CD14-positive monocyte (primary cell): Measurements from ENCODE around the gene OLIG2. TPM values are rescaled to one million over a fixed set of nuclear protein-coding genes. Genes with fewer than 3 reads are reported as not detected.

Source experiments
- DNase-seq, 3 donors: peaks; one replicate each; pipeline ENCODE4 v3.0.0-alpha.2; 2011 to 2022
- H2AFZ ChIP-seq: 2 replicates; pipeline ENCODE4 v1.6.0; 2012; ENCODE audit warnings: mild to moderate bottlenecking, low read depth, low read length, inconsistent platforms; ENCODE audit not compliant: insufficient read depth, poor library complexity, severe bottlenecking
- H3K27ac ChIP-seq, 2 donors: 1 replicate in 1 of 2; 2 replicates in 1 of 2; pipeline ENCODE4 v1.5.1; 2012 to 2013; ENCODE audit warnings: low read length in 2 of 2, control low read depth in 1 of 2, inconsistent platforms in 1 of 2, low read depth in 1 of 2, mild to moderate bottlenecking in 1 of 2
- H3K27me3 ChIP-seq, 2 donors: one replicate each; pipeline versions ENCODE4 v1.6.0 to v1.6.1; 2011 to 2013; ENCODE audit warnings: low read length in 2 of 2; ENCODE audit not compliant: control insufficient read depth in 2 of 2, insufficient read depth in 2 of 2
- H3K36me3 ChIP-seq, 2 donors: replicated peaks in 1 of 2; 1 replicate in 1 of 2; 2 replicates in 1 of 2; pipeline versions ENCODE4 v1.5.1 to v1.6.1; 2012 to 2013; ENCODE audit warnings: low read length in 2 of 2, control low read depth in 1 of 2, inconsistent platforms in 1 of 2, mild to moderate bottlenecking in 1 of 2; ENCODE audit not compliant: insufficient read depth in 2 of 2, control insufficient read depth in 1 of 2
- H3K4me1 ChIP-seq, 2 donors: 1 replicate in 1 of 2; 2 replicates in 1 of 2; pipeline versions ENCODE4 v1.5.1 to v1.6.1; 2012 to 2013; ENCODE audit warnings: low read length in 2 of 2, control low read depth in 1 of 2, inconsistent platforms in 1 of 2, mild to moderate bottlenecking in 1 of 2, moderate library complexity in 1 of 2; ENCODE audit not compliant: insufficient read depth in 2 of 2, control insufficient read depth in 1 of 2
- H3K4me2 ChIP-seq: replicated peaks from 2 replicates; pipeline ENCODE3; 2012; ENCODE audit warnings: low read length, moderate library complexity, mild to moderate bottlenecking; ENCODE audit not compliant: poor library complexity, severe bottlenecking; ENCODE audit errors: extremely low read depth
- H3K4me3 ChIP-seq, 3 experiments: fragments of 200-600 bp in 1 of 3; sonication (generic) in 1 of 3; replicated peaks in 1 of 3; 1 replicate in 2 of 3; 2 replicates in 1 of 3; pipeline ENCODE4 v1.5.1; 2011 to 2013; ENCODE audit warnings: low read length in 3 of 3, mild to moderate bottlenecking in 3 of 3, control low read depth in 2 of 3, low read depth in 2 of 3, inconsistent platforms in 1 of 3, moderate library complexity in 1 of 3
- H3K79me2 ChIP-seq: 2 replicates; pipeline ENCODE4 v1.6.0; 2012; ENCODE audit warnings: mild to moderate bottlenecking, control low read depth, inconsistent platforms, low read length, moderate library complexity; ENCODE audit not compliant: insufficient read depth
- H3K9ac ChIP-seq: 2 replicates; pipeline ENCODE4 v1.6.0; 2017; ENCODE audit warnings: low read length, mild to moderate bottlenecking; ENCODE audit not compliant: insufficient read depth, poor library complexity, severe bottlenecking
- H3K9me3 ChIP-seq, 2 donors: replicated peaks in 1 of 2; 1 replicate in 1 of 2; 2 replicates in 1 of 2; pipeline versions ENCODE4 v1.5.1 to v1.6.1; 2012 to 2013; ENCODE audit warnings: low read length in 2 of 2, control low read depth in 1 of 2; ENCODE audit not compliant: control insufficient read depth in 1 of 2, insufficient read depth in 1 of 2
- H4K20me1 ChIP-seq: 2 replicates; pipeline ENCODE4 v1.6.0; 2012; ENCODE audit warnings: mild to moderate bottlenecking, low read length, control low read depth, moderate library complexity; ENCODE audit not compliant: insufficient read depth
- H3K27ac Mint-ChIP-seq, 7 donors: one replicate each; pipeline ENCODE4 v1.8.0; 2020; ENCODE audit warnings: mild to moderate bottlenecking in 7 of 7, mixed read lengths in 7 of 7, moderate library complexity in 6 of 7, inconsistent platforms in 2 of 7
- H3K27me3 Mint-ChIP-seq, 3 donors: one replicate each; pipeline ENCODE4 v1.8.0; 2021 to 2022; ENCODE audit warnings: low read depth in 3 of 3, mild to moderate bottlenecking in 3 of 3, mixed read lengths in 3 of 3, moderate library complexity in 3 of 3, inconsistent platforms in 1 of 3
- H3K36me3 Mint-ChIP-seq, 2 donors: one replicate each; pipeline ENCODE4 v1.8.0; 2020; ENCODE audit warnings: mixed read lengths in 2 of 2, inconsistent platforms in 1 of 2, mild to moderate bottlenecking in 1 of 2
- H3K4me1 Mint-ChIP-seq: one replicate; pipeline ENCODE4 v1.8.0; 2020; ENCODE audit warnings: mild to moderate bottlenecking, mixed read lengths
- H3K4me3 Mint-ChIP-seq, 2 donors: one replicate each; pipeline ENCODE4 v1.8.0; 2020; ENCODE audit warnings: mild to moderate bottlenecking in 2 of 2, mixed read lengths in 2 of 2, moderate library complexity in 1 of 2
- H3K9me3 Mint-ChIP-seq, 7 donors: one replicate each; pipeline ENCODE4 v1.8.0; 2020 to 2022; ENCODE audit warnings: mixed read lengths in 7 of 7, mild to moderate bottlenecking in 6 of 7, moderate library complexity in 6 of 7, inconsistent platforms in 2 of 7
- WGBS: methylation state at CpG from one replicate; pipeline ENCODE4 v1.1.5; 2013; ENCODE audit warnings: missing lambda C conversion rate; ENCODE audit not compliant: insufficient coverage; 5-methylcytosine and 5-hydroxymethylcytosine counted together
- intact Hi-C, 2 donors: fragments of 100-400 bp; cut with micrococcal nuclease; formaldehyde crosslinking; loops; one replicate each; pipeline versions ENCODE4 v1.15.0 to v1.15.1; 2023
- polyA plus RNA-seq, 3 donors: library from polyadenylated mRNA; depleted of rRNA in 1 of 3; unstranded in 2 of 3; stranded (reverse) in 1 of 3; fragments of 300-500 nt in 2 of 3; fragments of >200 nt in 1 of 3; fragmentation: Illumina TruSeq in 2 of 3; gene quantifications; 1 replicate in 2 of 3; 2 replicates in 1 of 3; pipeline ENCODE4 v1.2.3, GENCODE V29; 2012 to 2021
- TF ChIP-seq, protein P1 (sequence below): fragments of 200-600 bp; IDR thresholded peaks from one replicate; pipeline ENCODE4 v1.8.0; 2022; ENCODE audit warnings: antibody characterized with exemption, mild to moderate bottlenecking

Gene OLIG2
- polyA plus RNA-seq, 3 donors = 0.20 TPM; not detected in 2

- Histone ChIP-seq H3K9ac (no peak overlapping the region), H3K4me2 (peak overlapping the region; percentile 66), H3K36me3 (no peaks in the 10 kb centered on the region), H3K4me3 (peak overlapping the region in 2 of 3 experiments; percentile 2 to 69), H3K79me2 (no peaks in the 10 kb centered on the region), H2AFZ (peak overlapping the region; percentile 18), H4K20me1 (peaks cover 16% of the 10 kb centered on the region), H3K9me3 (peaks cover 0 to 12% of the 10 kb centered on the region in 2 donors), H3K27ac (no peak overlapping the region), H3K27me3 (peaks cover 45 to 95% of the 10 kb centered on the region in 2 donors), H3K4me1 (peaks cover 59% of the 10 kb centered on the region in 2 donors)
- Mint-ChIP-seq H3K27me3 (peaks cover 72 to 99% (median 94%) of the 10 kb centered on the region in 3 donors), H3K4me1 (peaks cover 62% of the 10 kb centered on the region), H3K27ac (peak overlapping the region in 1 of 7 donors; percentile 50), H3K9me3 (peaks cover 0 to 45% (median 32%) of the 10 kb centered on the region in 7 donors), H3K4me3 (peak overlapping the region; percentile 60 to 94), H3K36me3 (peaks cover 37% of the 10 kb centered on the region in 2 donors)
- WGBS = 2% methylated on average over 20 of the region's 28 CpGs
- peak; percentile 64 to 69 (median 65) for DNase-seq
- intact Hi-C loops = loop anchor here (5.0 to 10.0 kb wide), 2 partner anchors 43 to 166 kb away; partner anchors contain the start of gene OLIG1 (in 2 of the 2)
- TF ChIP-seq, protein P1, sequence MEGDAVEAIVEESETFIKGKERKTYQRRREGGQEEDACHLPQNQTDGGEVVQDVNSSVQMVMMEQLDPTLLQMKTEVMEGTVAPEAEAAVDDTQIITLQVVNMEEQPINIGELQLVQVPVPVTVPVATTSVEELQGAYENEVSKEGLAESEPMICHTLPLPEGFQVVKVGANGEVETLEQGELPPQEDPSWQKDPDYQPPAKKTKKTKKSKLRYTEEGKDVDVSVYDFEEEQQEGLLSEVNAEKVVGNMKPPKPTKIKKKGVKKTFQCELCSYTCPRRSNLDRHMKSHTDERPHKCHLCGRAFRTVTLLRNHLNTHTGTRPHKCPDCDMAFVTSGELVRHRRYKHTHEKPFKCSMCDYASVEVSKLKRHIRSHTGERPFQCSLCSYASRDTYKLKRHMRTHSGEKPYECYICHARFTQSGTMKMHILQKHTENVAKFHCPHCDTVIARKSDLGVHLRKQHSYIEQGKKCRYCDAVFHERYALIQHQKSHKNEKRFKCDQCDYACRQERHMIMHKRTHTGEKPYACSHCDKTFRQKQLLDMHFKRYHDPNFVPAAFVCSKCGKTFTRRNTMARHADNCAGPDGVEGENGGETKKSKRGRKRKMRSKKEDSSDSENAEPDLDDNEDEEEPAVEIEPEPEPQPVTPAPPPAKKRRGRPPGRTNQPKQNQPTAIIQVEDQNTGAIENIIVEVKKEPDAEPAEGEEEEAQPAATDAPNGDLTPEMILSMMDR = no peak
Observed at GRCh38 chr21:33028773-33029384, 3.1 kb downstream of the OLIG2 start.

DNA sequence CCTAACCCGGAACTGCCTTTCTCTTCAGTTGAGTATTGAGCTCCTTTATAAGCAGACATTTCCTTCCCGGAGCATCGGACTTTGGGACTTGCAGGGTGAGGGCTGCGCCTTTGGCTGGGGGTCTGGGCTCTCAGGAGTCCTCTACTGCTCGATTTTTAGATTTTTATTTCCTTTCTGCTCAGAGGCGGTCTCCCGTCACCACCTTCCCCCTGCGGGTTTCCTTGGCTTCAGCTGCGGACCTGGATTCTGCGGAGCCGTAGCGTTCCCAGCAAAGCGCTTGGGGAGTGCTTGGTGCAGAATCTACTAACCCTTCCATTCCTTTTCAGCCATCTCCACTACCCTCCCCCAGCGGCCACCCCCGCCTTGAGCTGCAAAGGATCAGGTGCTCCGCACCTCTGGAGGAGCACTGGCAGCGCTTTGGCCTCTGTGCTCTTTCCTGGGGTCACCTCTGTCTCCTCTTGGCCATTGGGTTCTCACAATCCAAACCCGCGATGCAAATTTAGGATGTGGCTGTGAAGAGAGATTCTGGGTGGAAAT is 3.7 kb downstream of the OLIG2 start:
- H3K27ac Mint-ChIP-seq = peak overlapping the region in 2 of 7 donors; percentile 15 to 50

More for the DNA sequence above, 3.7 kb downstream of the OLIG2 start:
- Histone ChIP-seq H3K79me2 (no peaks in the 10 kb centered on the region), H3K27ac (no peak overlapping the region), H4K20me1 (peaks cover 14% of the 10 kb centered on the region), H3K36me3 (no peaks in the 10 kb centered on the region), H2AFZ (peak overlapping the region; percentile 18), H3K9ac (no peak overlapping the region), H3K27me3 (peaks cover 40 to 95% of the 10 kb centered on the region in 2 donors), H3K9me3 (peaks cover 0 to 10% of the 10 kb centered on the region in 2 donors), H3K4me1 (peaks cover 53 to 54% of the 10 kb centered on the region in 2 donors), H3K4me3 (peak overlapping the region in 2 of 3 experiments; percentile 2 to 69), H3K4me2 (peak overlapping the region; percentile 66)
- H3K4me1 Mint-ChIP-seq = peaks cover 59% of the 10 kb centered on the region
- H3K4me3 Mint-ChIP-seq = peak overlapping the region; percentile 60 to 94
- TF ChIP-seq, protein P1 = no peak
- no peak for DNase-seq
- peaks cover 66 to 99% (median 94%) of the 10 kb centered on the region in 3 donors for H3K27me3 Mint-ChIP-seq
- intact Hi-C loops = loop anchor here (5.0 to 10.0 kb wide), 2 partner anchors 43 to 165 kb away; partner anchors contain the start of gene OLIG1 (in 2 of the 2)
- peaks cover 0 to 39% (median 26%) of the 10 kb centered on the region in 7 donors for H3K9me3 Mint-ChIP-seq
- WGBS = 35% methylated on average over 15 of the region's 19 CpGs
- H3K36me3 Mint-ChIP-seq = peaks cover 36 to 37% of the 10 kb centered on the region in 2 donors
